ENCODE data around the gene CPTP. TPM values are rescaled to one million over a fixed set of nuclear protein-coding genes. Genes with fewer than 3 reads are reported as not detected.
A peak's percentile ranks its signal among the peaks of the same experiment; 100 is the strongest.

The CPTP gene
- polyA plus RNA-seq, 1 donor from 2014 or later = 9.9 TPM

GRCh38 chr1:1302951-1303509, 21.6 kb upstream of the CPTP start:
- TF ChIP-seq SMC3 (conservative IDR thresholded peaks at IDR 0.05; ENCODE audit: poor library complexity) = no peak
- no peak for TF ChIP-seq POLR2AphosphoS5 (IDR thresholded peaks at IDR 0.05)
- TF ChIP-seq TAF1 (IDR thresholded peaks at IDR 0.05; ENCODE audit: low read depth) = no peak
- TF ChIP-seq EP300 (conservative IDR thresholded peaks at IDR 0.05; ENCODE audit: poor library complexity, severe bottlenecking) = no peak
- TF ChIP-seq EZH2 (IDR thresholded peaks at IDR 0.05; ENCODE audit: borderline replicate concordance, insufficient read depth, low read length, poor library complexity, severe bottlenecking) = no peak
- TF ChIP-seq MXI1 (conservative IDR thresholded peaks at IDR 0.05; ENCODE audit: poor library complexity, severe bottlenecking) = no peak
- TF ChIP-seq REST (IDR thresholded peaks at IDR 0.05; ENCODE audit: borderline replicate concordance) = no peak
- Histone ChIP-seq H3K9me3 (ENCODE audit: low read length) (no peaks in the 10 kb centered on the region), H3F3A (ENCODE audit: insufficient read depth, low read length, poor library complexity, severe bottlenecking) (no peaks in the 10 kb centered on the region), H3K36me3 (ENCODE audit: insufficient read depth, low read length) (no peaks in the 10 kb centered on the region), H3K9ac (ENCODE audit: low read length) (no peak overlapping the region), H3K4me3 (ENCODE audit: low read length) (no peak overlapping the region), H4K20me1 (ENCODE audit: insufficient read depth) (peaks cover 2% of the 10 kb centered on the region), H3K27ac (ENCODE audit: low read length) (no peak overlapping the region), H3K79me2 (replicated peaks; ENCODE audit: insufficient read depth, low read length) (peaks cover 36% of the 10 kb centered on the region), H2AFZ (ENCODE audit: low read depth, low read length) (no peak overlapping the region), H3K4me2 (ENCODE audit: low read length) (no peak overlapping the region), H3K27me3 (ENCODE audit: insufficient read depth, low read depth, low read length) (no peaks in the 10 kb centered on the region), H3K9me2 (ENCODE audit: insufficient read depth, low read length) (no peaks in the 10 kb centered on the region)

GRCh38 chr1:1303736-1304135, 20.9 kb upstream of the CPTP start:
- TF ChIP-seq EZH2 (IDR thresholded peaks at IDR 0.05; ENCODE audit: borderline replicate concordance, insufficient read depth, low read length, poor library complexity, severe bottlenecking) (no peak), REST (IDR thresholded peaks at IDR 0.05; ENCODE audit: borderline replicate concordance) (no peak), POLR2AphosphoS5 (IDR thresholded peaks at IDR 0.05) (no peak), EP300 (conservative IDR thresholded peaks at IDR 0.05; ENCODE audit: poor library complexity, severe bottlenecking) (no peak), MXI1 (conservative IDR thresholded peaks at IDR 0.05; ENCODE audit: poor library complexity, severe bottlenecking) (no peak), RAD21 (conservative IDR thresholded peaks at IDR 0.05) (no peak), SMC3 (conservative IDR thresholded peaks at IDR 0.05; ENCODE audit: poor library complexity) (no peak), CTCF (IDR thresholded peaks at IDR 0.05; ENCODE audit: poor library complexity, severe bottlenecking) (no peak), TAF1 (IDR thresholded peaks at IDR 0.05; ENCODE audit: low read depth) (no peak)
- no peaks in the 10 kb centered on the region for H3F3A ChIP-seq (ENCODE audit: insufficient read depth, low read length, poor library complexity, severe bottlenecking)
- H3K9me3 ChIP-seq (ENCODE audit: low read length) = no peaks in the 10 kb centered on the region
- peaks cover 36% of the 10 kb centered on the region for H3K79me2 ChIP-seq (replicated peaks; ENCODE audit: insufficient read depth, low read length)
- no peaks in the 10 kb centered on the region for H3K9me2 ChIP-seq (ENCODE audit: insufficient read depth, low read length)
- H3K4me2 ChIP-seq (ENCODE audit: low read length) = no peak overlapping the region
- H2AFZ ChIP-seq (ENCODE audit: low read depth, low read length) = no peak overlapping the region
- H4K20me1 ChIP-seq (ENCODE audit: insufficient read depth) = peaks cover 2% of the 10 kb centered on the region
- no peaks in the 10 kb centered on the region for H3K36me3 ChIP-seq (ENCODE audit: insufficient read depth, low read length)
- peak overlapping the region; percentile 99 for H3K4me3 ChIP-seq (ENCODE audit: low read length)
- H3K9ac ChIP-seq (ENCODE audit: low read length) = peak overlapping the region; percentile 95
- peak overlapping the region; percentile 85 for H3K27ac ChIP-seq (ENCODE audit: low read length)
- H3K27me3 ChIP-seq (ENCODE audit: insufficient read depth, low read depth, low read length) = no peaks in the 10 kb centered on the region

All from neural cell (in vitro differentiated cells).